ENCODE data around the gene BTRC.

Gene BTRC

GRCh38 chr10:101485681-101486554 lies 132.0 kb downstream of the BTRC start:
- peak; percentile 68 for DNase-seq

GRCh38 chr10:101487399-101487798 lies 133.4 kb downstream of the BTRC start:
- no peak for DNase-seq

- DNase-seq = no peak
Observed at GRCh38 chr10:101489355-101489754, 135.4 kb downstream of the BTRC start.

GRCh38 chr10:101490026-101490425 lies 136.1 kb downstream of the BTRC start:
- DNase-seq = no peak

GRCh38 chr10:101492205-101492604 lies 138.2 kb downstream of the BTRC start:
- DNase-seq = no peak

GRCh38 chr10:101492814-101493213 lies 138.8 kb downstream of the BTRC start:
- DNase-seq = no peak

GRCh38 chr10:101493249-101493648 lies 139.3 kb downstream of the BTRC start:
- no peak for DNase-seq

GRCh38 chr10:101493782-101494281 lies 139.9 kb downstream of the BTRC start:
- no peak for DNase-seq

GRCh38 chr10:101494650-101495049 lies 140.7 kb downstream of the BTRC start:
- no peak for DNase-seq

GRCh38 chr10:101495324-101495925 lies 141.5 kb downstream of the BTRC start:
- DNase-seq = peak; percentile 35

GRCh38 chr10:101504438-101504837 lies 150.5 kb downstream of the BTRC start:
- DNase-seq = no peak

GRCh38 chr10:101506829-101507661 lies 153.1 kb downstream of the BTRC start:
- DNase-seq = no peak

- DNase-seq = no peak
Observed at GRCh38 chr10:101507828-101508227, 153.9 kb downstream of the BTRC start.

GRCh38 chr10:101511938-101512337 lies 158.0 kb downstream of the BTRC start:
- no peak for DNase-seq

GRCh38 chr10:101512738-101513137 lies 158.8 kb downstream of the BTRC start:
- no peak for DNase-seq

- no peak for DNase-seq
Observed at GRCh38 chr10:101513733-101514132, 159.8 kb downstream of the BTRC start.

- DNase-seq = no peak
Observed at GRCh38 chr10:101525848-101526247, 171.9 kb downstream of the BTRC start.

GRCh38 chr10:101529207-101529606 lies 175.2 kb downstream of the BTRC start:
- no peak for DNase-seq

- DNase-seq = no peak
Observed at GRCh38 chr10:101529725-101530553, 176.0 kb downstream of the BTRC start.

GRCh38 chr10:101535949-101536348 lies 182.0 kb downstream of the BTRC start:
- no peak for DNase-seq

GRCh38 chr10:101536800-101537199 lies 182.8 kb downstream of the BTRC start:
- no peak for DNase-seq

- no peak for DNase-seq
Observed at GRCh38 chr10:101538446-101538845, 184.5 kb downstream of the BTRC start.

Data from NCI-H1694 treated with DMSO at 0.1 percent for 48 hours (cell line).